ENCODE data around the gene SNX22.
"Not testable (repeated sequence)": the region's sequence is repeated elsewhere in the genome, so short reads cannot be mapped to it uniquely, and the experiment has no call there.

DNA sequence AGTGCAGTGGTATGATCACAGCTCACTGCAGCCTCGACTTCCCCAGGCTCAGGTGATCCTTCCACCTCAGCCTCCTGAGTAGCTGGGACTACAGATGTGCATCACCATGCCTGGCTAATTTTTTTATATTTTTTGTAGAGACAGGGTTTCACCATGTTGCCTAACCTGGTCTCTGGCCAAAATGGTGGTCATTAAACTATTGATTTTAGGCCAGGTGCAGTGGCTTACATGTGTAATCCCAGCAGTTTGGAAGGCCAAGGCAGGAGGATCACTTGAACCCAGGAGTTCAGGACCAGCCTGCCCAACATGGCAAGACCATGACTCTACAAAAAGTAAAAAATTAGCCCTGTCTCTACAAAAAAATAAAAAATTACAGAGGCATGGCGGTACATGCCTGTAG is 31.2 kb upstream of the SNX22 start:
- TF ChIP-seq, protein P1, sequence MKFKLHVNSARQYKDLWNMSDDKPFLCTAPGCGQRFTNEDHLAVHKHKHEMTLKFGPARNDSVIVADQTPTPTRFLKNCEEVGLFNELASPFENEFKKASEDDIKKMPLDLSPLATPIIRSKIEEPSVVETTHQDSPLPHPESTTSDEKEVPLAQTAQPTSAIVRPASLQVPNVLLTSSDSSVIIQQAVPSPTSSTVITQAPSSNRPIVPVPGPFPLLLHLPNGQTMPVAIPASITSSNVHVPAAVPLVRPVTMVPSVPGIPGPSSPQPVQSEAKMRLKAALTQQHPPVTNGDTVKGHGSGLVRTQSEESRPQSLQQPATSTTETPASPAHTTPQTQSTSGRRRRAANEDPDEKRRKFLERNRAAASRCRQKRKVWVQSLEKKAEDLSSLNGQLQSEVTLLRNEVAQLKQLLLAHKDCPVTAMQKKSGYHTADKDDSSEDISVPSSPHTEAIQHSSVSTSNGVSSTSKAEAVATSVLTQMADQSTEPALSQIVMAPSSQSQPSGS (IDR thresholded peaks at IDR 0.05; ENCODE audit: low read length): not testable (repeated sequence)
- TF ChIP-seq POLR2AphosphoS5 (IDR thresholded peaks at IDR 0.05; ENCODE audit: low read depth, low read length); POLR2A (IDR thresholded peaks at IDR 0.05; ENCODE audit: control extremely low read depth in 1 of 2, low read depth in 2 of 2, low read length in 2 of 2); CTBP2 (IDR thresholded peaks at IDR 0.05; ENCODE audit: borderline replicate concordance, insufficient read depth, insufficient read length, low read length); RAD21 (IDR thresholded peaks at IDR 0.05 in 1 of 2, conservative IDR thresholded peaks at IDR 0.05 in 1 of 2; ENCODE audit: low read depth in 2 of 2, low read length in 2 of 2): not testable (repeated sequence)
- TF ChIP-seq, protein P2, sequence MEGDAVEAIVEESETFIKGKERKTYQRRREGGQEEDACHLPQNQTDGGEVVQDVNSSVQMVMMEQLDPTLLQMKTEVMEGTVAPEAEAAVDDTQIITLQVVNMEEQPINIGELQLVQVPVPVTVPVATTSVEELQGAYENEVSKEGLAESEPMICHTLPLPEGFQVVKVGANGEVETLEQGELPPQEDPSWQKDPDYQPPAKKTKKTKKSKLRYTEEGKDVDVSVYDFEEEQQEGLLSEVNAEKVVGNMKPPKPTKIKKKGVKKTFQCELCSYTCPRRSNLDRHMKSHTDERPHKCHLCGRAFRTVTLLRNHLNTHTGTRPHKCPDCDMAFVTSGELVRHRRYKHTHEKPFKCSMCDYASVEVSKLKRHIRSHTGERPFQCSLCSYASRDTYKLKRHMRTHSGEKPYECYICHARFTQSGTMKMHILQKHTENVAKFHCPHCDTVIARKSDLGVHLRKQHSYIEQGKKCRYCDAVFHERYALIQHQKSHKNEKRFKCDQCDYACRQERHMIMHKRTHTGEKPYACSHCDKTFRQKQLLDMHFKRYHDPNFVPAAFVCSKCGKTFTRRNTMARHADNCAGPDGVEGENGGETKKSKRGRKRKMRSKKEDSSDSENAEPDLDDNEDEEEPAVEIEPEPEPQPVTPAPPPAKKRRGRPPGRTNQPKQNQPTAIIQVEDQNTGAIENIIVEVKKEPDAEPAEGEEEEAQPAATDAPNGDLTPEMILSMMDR (IDR thresholded peaks at IDR 0.05; ENCODE audit: control extremely low read depth in 1 of 3, insufficient read depth in 1 of 3, low read depth in 1 of 3, low read length in 3 of 3): not testable (repeated sequence)
